DMS153 treated with DMSO at 0.1 percent for 48 hours (cell line): ENCODE data around the gene SNX30.

Source experiments
- DNase-seq: peaks from one replicate; lab custom pipeline; 2025; ENCODE audit not compliant: unreplicated experiment; lab: John Stamatoyannopoulos, UW

Gene SNX30

GRCh38 chr9:112853882-112854585 is 103.5 kb downstream of the SNX30 start:
- no peak for DNase-seq

DNA sequence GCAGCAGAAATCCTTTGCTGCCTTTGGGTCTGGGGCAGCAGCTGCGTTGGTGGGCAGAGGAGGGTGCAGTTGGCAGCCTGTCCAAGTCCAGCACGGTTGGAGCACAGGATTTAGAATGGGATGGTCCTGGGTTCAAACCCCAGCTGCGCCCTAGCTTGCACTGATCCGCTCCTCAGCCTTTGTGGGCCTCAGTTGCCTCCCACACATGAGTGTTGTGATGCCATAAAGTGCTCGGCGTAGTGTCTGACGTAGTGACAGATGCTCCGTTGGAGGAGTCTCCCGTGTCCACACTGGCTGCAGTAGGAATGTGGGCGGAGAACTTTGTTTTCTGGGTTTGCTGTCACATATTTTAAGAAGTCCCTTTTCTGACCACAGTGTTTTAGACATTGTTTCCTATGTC is 104.1 kb downstream of the SNX30 start:
- no peak for DNase-seq

GRCh38 chr9:112856200-112856599 is 105.6 kb downstream of the SNX30 start:
- no peak for DNase-seq

DNA sequence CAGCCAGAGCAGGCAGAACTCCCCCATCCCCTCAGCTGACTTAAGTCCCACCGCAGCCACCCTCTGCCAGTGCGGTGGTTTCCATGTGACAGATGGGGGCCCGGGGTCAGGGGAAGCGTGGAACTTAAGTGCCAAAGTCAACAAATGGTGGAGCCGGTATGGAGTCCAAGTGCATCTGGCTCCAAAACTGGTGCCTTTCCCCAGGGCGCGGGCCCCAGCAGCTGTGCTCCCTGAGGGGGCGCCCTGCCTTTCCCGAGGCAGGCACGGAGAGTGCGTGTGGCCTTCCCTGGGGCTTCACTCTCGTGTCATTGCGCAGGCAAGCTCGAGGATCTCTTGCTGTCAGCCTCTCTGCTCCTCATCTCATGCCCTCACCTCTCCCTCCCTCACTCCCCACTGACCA is 106.3 kb downstream of the SNX30 start:
- no peak for DNase-seq

- no peak for DNase-seq
Observed at GRCh38 chr9:112858005-112858404, 107.4 kb downstream of the SNX30 start.

- DNase-seq = no peak
Observed at GRCh38 chr9:112858625-112859147, 108.1 kb downstream of the SNX30 start.

DNA sequence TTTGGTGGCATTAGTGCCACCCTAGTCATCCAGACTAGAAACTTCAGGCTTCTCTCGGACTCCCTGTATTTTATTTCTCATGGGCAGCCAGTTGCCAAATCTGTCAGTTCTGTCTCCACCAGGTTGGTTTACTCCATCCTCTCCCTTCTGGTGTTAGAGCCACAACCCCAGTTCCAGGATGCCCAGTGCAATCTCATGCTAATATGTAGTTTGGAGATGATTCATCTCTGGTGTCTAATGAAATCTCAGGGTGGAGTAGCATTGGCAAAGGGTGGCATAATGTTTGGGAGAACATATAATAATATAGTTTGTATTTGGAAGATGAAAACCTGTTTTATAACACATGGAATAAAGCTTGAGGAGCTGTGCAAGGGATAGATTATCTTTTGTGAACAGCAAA is 109.9 kb downstream of the SNX30 start:
- no peak for DNase-seq

DNA sequence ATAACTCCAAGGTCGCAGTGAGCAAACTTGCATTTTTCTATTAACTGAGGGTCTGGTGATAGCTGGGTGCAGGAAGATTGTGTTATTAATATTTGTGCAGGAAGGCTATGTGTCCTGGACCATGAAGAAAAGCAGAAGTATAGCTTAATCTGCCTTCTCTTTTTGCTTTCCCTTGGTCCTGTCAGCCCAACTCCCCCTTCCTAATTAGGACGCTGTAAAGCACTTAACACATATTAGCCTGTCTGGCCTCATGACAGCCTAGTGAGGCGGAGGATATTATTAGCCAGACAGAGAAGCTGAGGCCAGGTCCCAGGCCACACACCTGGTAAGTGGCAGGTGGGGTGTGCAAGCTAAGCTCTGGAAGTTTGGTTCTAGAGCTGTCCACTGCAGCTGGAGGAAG is 110.6 kb downstream of the SNX30 start:
- no peak for DNase-seq

- no peak for DNase-seq
Observed at GRCh38 chr9:112861638-112862555, 111.3 kb downstream of the SNX30 start.

GRCh38 chr9:112863214-112863613 is 112.7 kb downstream of the SNX30 start:
- no peak for DNase-seq

GRCh38 chr9:112863746-112864145 is 113.2 kb downstream of the SNX30 start:
- no peak for DNase-seq

DNA sequence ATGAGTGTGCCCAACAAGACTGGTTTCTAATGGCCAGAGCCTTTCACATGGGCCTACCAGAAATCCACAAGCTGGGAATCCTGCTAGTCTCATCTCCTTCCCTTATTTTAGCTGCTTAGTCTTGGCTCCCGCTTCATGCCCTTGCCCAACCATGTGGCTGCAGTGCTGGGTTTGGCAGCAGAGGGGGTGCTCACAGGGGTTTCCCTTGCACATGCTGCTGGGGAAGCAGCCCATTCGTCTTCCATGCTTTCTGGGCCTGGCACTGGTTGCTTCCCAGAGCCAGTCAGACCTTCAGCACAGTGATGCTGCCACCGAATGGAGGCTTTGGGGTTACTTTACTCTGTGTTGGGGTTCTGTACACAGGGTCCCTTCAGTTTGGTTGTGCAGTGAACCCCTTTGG is 113.8 kb downstream of the SNX30 start:
- no peak for DNase-seq

- DNase-seq = no peak
Observed at GRCh38 chr9:112864982-112865381, 114.4 kb downstream of the SNX30 start.

DNA sequence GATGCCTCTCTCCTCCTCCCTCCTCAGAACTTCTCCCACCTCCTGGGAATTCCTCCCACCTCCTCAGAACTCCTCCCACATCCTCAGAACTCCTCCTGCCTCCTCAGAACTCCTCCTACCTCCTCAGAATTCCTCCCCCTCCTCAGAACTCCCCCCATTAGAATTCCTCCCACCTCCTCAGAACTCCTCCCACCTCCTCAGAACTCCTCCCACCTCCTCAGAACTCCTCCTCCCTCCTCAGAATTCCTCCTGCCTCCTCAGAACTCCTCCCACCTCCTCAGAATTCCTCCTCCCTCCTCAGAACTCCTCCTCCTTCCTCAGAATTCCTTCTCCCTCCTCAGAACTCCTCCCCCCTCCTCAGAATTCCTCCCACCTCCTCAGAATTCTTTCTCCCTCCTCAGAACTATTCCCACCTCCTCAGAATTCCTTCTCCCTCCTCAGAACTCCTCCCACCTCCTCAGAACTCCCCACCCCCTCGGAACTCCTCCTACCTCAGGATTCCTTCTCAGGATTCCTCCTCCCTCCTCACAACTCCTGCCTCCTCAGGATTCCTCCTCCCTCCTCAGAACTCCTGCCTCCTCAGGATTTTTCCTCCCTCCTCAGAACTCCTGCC is 116.2 kb downstream of the SNX30 start:
- no peak for DNase-seq

DNA sequence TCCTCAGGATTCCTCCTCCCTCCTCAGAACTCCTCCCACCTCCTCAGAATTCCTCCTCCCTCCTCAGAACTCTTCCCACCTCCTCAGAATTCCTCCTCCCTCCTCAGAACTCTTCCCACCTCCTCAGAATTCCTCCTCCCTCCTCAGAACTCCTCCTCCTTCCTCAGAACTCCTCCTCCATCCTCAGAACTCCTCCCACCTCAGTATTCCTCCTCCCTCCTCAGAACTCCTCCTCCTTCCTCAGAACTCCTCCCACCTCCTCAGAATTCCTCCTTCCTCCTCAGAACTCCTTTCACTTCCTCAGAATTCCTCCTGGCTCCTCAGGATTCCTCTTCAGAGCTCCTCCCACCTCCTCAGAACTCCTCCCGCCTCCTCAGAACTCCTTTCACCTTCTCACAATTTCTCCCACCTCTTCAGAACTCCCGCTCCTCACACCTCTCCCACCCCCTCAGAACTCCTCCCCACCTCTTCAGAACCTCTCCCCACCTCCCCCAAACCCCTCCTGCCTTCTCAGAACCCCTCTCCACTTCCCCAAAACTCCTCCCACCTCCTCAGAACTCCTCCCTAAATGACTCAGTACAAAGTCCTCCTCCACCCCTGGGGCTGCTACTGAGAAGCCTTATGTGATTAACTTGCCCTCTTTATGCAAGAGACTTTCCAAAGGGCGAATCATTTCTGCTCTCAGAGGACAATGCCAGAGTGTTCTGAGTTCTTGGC is 116.9 kb downstream of the SNX30 start:
- DNase-seq = no peak

- no peak for DNase-seq
Observed at GRCh38 chr9:112868461-112868860, 117.9 kb downstream of the SNX30 start.

DNA sequence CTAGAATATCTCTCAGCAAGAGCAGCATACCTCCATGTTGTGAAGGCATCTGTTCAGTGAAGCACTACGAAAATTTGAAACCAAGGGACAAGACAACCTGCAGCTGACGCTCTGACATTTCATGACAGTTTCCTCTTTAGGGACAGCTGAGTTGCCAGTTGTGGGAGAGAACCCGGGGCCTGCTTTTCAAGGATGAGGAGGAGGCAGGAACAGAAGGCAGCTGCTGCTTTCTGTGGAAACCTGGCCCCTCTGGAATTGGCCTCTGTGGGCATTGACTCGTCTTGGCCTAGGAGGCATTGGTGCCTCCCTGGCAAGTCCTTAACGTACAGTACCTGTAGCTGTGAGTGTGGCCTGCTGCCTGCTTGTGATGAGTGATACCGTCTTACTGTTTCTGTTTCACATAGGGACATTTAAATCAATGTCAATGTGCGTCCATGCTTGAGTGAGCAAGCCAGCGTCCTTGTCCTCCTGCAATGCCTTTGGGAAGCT is 118.5 kb downstream of the SNX30 start:
- no peak for DNase-seq

DNA sequence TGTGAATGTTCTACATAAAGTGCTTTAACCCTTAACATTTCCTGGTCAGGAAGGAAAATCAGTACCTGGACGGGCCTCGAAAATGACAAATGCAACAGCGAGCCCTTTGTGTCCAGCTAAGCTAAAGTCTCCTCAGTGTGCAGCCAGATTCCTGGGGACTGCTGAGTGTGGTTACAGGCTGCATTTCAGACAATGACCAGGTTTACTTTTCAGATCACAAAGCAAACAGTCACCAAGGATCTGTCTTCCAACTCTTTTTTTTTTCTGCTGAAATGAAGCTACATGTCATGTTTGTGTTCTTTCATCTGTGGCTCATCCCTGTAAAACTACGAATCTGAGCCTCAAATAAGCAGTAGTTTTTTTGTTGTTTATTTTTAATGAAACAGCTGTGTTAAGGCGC is 119.4 kb downstream of the SNX30 start:
- no peak for DNase-seq

DNA sequence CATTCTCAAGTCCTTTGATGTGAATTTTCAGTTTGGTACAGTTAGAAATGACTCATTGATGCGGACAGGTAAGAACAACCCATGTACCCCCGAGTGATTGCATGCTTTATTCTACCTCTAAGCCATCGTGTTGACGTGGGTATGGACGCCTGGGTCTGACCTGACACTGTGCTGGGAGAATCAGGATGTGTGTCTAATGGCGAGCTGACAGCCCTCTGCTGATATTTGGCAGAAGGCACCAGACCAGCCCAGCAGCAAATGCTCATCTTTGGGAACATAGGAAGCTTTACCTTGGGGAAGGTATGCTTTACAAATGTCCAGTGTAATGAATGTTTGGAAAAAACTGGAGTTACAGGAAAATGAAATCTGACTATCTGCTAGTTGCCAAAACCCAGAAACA is 120.0 kb downstream of the SNX30 start:
- DNase-seq = no peak

DNA sequence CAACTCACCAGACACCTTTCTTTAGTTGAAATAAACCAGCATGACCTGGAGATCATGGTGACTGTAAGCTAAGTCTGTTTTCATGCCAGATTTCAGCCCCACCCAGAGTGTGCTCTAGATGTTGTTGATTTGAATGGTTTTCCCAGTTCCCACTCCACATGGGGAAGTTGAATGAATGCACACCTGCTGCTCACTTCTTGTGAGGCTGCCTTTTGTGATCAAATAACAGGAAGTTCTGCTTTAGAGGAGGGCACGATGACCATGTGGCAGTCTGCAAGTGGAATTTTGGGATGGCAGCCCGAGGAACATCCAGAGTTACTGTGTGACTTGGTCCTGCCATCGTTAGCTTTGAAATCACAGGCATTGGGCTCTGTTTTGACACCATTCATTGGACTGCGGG is 121.5 kb downstream of the SNX30 start:
- DNase-seq = peak; percentile 17
